ENCODE measurements around the gene TXNL4A.

DNA sequence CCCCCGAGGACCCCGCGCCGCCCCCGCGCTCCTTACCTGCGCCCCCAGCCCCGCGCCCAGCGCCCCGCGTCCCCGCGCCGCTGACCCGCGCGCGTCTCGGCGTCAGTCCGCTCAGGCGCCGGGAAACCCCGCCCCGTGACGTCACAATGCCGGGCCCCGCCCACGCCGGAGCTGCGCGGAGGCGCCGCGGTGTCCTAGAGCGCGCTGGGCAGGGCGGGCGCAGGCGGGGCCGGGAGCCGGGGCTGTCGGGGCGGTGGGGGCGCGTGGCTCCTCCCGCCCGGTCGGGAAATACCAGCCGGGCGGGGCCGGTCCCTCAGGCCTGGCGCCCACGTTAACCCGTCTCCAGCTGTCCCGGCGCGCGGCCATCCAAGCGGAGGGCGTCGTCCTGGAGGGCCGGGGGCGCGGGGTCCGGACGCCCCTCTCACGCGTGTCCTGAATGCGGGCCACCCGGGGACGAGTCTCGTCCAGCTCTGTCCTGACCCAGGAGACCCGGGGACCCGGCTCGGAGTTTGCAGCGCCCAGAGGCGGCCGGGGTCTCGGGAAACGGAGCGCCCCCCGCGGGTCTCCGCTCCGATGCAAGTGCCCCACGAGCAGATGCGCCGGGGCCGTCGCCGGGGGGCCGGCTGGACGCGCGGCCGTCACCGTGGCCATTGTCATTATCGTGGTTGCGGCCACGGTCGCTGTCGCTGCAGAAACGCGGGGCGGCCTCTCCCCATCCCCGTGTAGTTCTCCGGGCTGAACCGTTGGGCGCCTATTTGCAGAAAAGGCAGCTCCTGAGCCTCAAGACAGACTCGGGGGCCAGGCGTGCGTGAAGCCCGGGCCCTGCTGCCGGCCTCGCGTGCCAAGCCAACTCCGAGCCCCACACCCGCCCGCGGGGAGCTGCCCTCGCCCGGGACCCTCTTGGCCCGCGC, 36.6 kb downstream of the TXNL4A start, which contains the start of gene SLC66A2:
- TF ChIP-seq POLR2A (IDR thresholded peaks at IDR 0.05): peak in 3 of 4 donors; percentile 31 to 85 (median 75)
- TF ChIP-seq, protein P1, sequence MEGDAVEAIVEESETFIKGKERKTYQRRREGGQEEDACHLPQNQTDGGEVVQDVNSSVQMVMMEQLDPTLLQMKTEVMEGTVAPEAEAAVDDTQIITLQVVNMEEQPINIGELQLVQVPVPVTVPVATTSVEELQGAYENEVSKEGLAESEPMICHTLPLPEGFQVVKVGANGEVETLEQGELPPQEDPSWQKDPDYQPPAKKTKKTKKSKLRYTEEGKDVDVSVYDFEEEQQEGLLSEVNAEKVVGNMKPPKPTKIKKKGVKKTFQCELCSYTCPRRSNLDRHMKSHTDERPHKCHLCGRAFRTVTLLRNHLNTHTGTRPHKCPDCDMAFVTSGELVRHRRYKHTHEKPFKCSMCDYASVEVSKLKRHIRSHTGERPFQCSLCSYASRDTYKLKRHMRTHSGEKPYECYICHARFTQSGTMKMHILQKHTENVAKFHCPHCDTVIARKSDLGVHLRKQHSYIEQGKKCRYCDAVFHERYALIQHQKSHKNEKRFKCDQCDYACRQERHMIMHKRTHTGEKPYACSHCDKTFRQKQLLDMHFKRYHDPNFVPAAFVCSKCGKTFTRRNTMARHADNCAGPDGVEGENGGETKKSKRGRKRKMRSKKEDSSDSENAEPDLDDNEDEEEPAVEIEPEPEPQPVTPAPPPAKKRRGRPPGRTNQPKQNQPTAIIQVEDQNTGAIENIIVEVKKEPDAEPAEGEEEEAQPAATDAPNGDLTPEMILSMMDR (IDR thresholded peaks at IDR 0.05): peak in 1 of 6 experiments; percentile 22

Measured in esophagus squamous epithelium (tissue), 4 donors.